Measurements from ENCODE around the gene PPP1R9B.

Gene PPP1R9B

GRCh38 chr17:50181591-50182560, 31.4 kb upstream of the PPP1R9B start:
- Histone ChIP-seq H3K9ac (ENCODE audit: insufficient read length, low read depth) (no peak overlapping the region), H3K9me3 (ENCODE audit: insufficient read depth, low read length) (no peaks in the 10 kb centered on the region), H3K4me1 (ENCODE audit: insufficient read depth, insufficient read length) (peaks cover 21% of the 10 kb centered on the region), H3K4me3 (ENCODE audit: insufficient read length, low read depth) (no peak overlapping the region), H3K36me3 (ENCODE audit: insufficient read depth, insufficient read length, low read length) (peaks cover 33% of the 10 kb centered on the region), H3K27me3 (ENCODE audit: insufficient read depth, insufficient read length) (no peaks in the 10 kb centered on the region)
- no peak for DNase-seq (ENCODE audit: low read depth, low spot score)
- no peak for TF ChIP-seq YY1 (IDR thresholded peaks at IDR 0.05; ENCODE audit: insufficient read depth, insufficient read length)

DNA sequence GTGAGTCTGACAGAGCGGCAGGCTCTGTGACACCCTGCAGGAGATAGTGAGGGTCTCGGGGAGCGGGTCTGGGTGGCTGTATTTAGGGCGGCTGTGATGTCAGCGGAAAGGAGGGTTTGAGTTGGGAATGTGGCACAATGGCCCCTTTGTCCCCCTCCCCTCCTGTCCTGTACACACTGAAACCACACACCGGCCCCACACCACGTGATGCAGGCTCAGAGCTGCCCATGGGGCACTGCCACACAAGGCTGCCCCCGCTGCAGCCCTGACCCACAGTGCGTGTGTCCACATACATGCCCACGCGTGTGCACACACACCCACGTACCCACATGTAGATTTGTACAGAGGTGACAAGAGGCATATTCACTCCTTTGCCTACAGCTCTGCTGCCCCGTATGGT, 30.7 kb upstream of the PPP1R9B start:
- no peaks in the 10 kb centered on the region for H3K27me3 ChIP-seq (ENCODE audit: insufficient read depth, insufficient read length)
- H3K9ac ChIP-seq (ENCODE audit: insufficient read length, low read depth) = peak overlapping the region; percentile 28
- H3K9me3 ChIP-seq (ENCODE audit: insufficient read depth, low read length) = no peaks in the 10 kb centered on the region
- no peak for DNase-seq (ENCODE audit: low read depth, low spot score)
- H3K4me3 ChIP-seq (ENCODE audit: insufficient read length, low read depth) = no peak overlapping the region
- peaks cover 21% of the 10 kb centered on the region for H3K4me1 ChIP-seq (ENCODE audit: insufficient read depth, insufficient read length)
- TF ChIP-seq ZNF274 (IDR thresholded peaks at IDR 0.05; ENCODE audit: low read depth, low read length) (no peak), YY1 (IDR thresholded peaks at IDR 0.05; ENCODE audit: insufficient read depth, insufficient read length) (no peak), SUZ12 (IDR thresholded peaks at IDR 0.05; ENCODE audit: extremely low read depth, insufficient read depth, insufficient read length) (no peak)
- H3K36me3 ChIP-seq (ENCODE audit: insufficient read depth, insufficient read length, low read length) = peaks cover 26% of the 10 kb centered on the region

GRCh38 chr17:50180620-50181019, 30.1 kb upstream of the PPP1R9B start:
- no peaks in the 10 kb centered on the region for H3K27me3 ChIP-seq (ENCODE audit: insufficient read depth, insufficient read length)
- H3K4me1 ChIP-seq (ENCODE audit: insufficient read depth, insufficient read length) = peaks cover 23% of the 10 kb centered on the region
- no peak for DNase-seq (ENCODE audit: low read depth, low spot score)
- peak overlapping the region; percentile 18 for H3K9ac ChIP-seq (ENCODE audit: insufficient read length, low read depth)
- peaks cover 21% of the 10 kb centered on the region for H3K36me3 ChIP-seq (ENCODE audit: insufficient read depth, insufficient read length, low read length)
- no peak for TF ChIP-seq ZNF274 (IDR thresholded peaks at IDR 0.05; ENCODE audit: low read depth, low read length)
- TF ChIP-seq YY1 (IDR thresholded peaks at IDR 0.05; ENCODE audit: insufficient read depth, insufficient read length) = no peak
- TF ChIP-seq SUZ12 (IDR thresholded peaks at IDR 0.05; ENCODE audit: extremely low read depth, insufficient read depth, insufficient read length) = no peak
- no peak overlapping the region for H3K4me3 ChIP-seq (ENCODE audit: insufficient read length, low read depth)
- no peaks in the 10 kb centered on the region for H3K9me3 ChIP-seq (ENCODE audit: insufficient read depth, low read length)

DNA sequence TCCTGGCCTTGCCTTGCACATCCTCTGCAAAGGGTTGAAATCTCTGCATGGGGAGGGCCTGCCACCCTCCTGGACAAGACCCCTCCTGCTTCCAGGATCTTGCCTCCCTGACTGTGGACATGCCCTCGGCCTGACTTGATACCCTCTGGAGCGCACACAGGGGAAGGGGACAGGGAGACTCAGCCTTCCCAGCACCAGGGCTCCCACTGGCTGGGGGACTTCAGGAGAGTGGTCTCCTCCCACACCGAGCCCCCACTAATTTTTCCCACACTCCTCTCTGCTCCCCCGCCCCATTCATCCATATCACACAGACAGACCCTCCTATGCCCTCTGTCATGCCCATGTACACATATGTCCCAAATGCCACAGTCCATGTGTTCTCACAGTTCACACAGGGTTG, 29.6 kb upstream of the PPP1R9B start:
- H3K27me3 ChIP-seq (ENCODE audit: insufficient read depth, insufficient read length) = no peaks in the 10 kb centered on the region
- H3K9ac ChIP-seq (ENCODE audit: insufficient read length, low read depth) = no peak overlapping the region
- H3K4me3 ChIP-seq (ENCODE audit: insufficient read length, low read depth) = no peak overlapping the region
- DNase-seq (ENCODE audit: low read depth, low spot score) = no peak
- H3K36me3 ChIP-seq (ENCODE audit: insufficient read depth, insufficient read length, low read length) = peaks cover 16% of the 10 kb centered on the region
- peaks cover 25% of the 10 kb centered on the region for H3K4me1 ChIP-seq (ENCODE audit: insufficient read depth, insufficient read length)
- no peaks in the 10 kb centered on the region for H3K9me3 ChIP-seq (ENCODE audit: insufficient read depth, low read length)
- TF ChIP-seq YY1 (IDR thresholded peaks at IDR 0.05; ENCODE audit: insufficient read depth, insufficient read length) (no peak), SUZ12 (IDR thresholded peaks at IDR 0.05; ENCODE audit: extremely low read depth, insufficient read depth, insufficient read length) (no peak), ZNF274 (IDR thresholded peaks at IDR 0.05; ENCODE audit: low read depth, low read length) (no peak)

DNA sequence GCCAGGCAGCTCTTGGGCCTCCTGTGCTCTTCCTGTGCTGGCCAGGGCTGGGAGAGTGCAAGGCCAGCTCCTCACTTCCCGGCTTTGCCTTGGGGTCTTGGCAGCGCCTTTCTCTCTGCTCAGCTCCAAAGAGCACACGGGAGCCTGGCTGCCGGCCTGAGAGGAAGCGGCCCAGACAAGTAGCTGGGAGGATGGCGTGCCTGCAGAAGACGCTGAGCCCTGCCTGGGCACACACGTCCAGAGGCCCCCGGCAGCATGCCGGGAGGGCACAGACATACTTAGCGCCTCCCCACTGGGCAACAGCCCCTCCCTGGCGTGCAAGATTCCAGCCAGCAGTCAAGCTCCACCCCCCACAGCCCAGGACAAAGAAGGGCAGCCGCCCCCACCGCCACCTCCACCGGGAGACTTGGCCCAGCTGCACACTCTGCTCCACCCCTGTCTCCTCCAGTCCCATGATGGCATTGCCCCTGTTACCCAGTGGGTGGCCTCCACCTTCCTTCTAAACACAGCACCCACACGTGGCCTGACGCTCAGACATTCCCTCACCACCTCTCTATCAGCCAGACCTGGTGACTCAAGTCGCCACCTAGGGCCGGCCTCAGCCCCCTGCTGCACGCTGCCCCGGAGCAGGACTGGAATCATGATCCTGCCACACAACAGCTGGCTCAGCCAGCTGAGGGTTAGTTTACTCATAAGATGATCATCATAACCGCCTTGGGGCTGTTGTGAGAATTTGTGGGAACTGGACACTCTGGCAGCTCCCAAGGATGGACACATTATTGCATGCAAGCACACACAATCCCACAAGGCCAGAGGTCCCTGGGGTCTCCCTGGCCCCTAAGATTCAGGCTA, 27.7 kb upstream of the PPP1R9B start:
- peaks cover 21% of the 10 kb centered on the region for H3K4me1 ChIP-seq (ENCODE audit: insufficient read depth, insufficient read length)

DNA sequence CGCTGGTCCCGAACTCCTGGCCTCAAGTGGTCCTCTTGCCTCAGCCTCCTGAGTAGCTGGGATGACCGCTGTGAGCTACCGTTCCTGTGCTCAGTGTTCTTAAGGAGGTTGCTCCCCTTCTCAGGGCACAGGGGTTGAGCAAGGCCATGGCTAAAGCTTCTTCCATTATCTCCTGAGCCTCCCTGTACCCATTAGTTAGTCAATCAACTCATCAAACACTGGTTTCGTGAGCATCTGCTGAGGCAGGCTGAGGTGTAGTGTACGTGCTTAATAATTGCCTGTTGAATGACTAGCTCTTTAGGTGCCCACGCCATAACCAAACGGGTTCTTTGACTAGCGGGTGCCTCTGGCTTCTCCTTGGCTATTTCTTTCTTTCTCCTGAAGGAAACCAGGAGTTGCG, 27.0 kb upstream of the PPP1R9B start:
- H3K4me3 ChIP-seq (ENCODE audit: insufficient read length, low read depth) = no peak overlapping the region
- DNase-seq (ENCODE audit: low read depth, low spot score) = no peak
- H3K27me3 ChIP-seq (ENCODE audit: insufficient read depth, insufficient read length) = no peaks in the 10 kb centered on the region
- TF ChIP-seq ZNF274 (IDR thresholded peaks at IDR 0.05; ENCODE audit: low read depth, low read length) (no peak), YY1 (IDR thresholded peaks at IDR 0.05; ENCODE audit: insufficient read depth, insufficient read length) (no peak), SUZ12 (IDR thresholded peaks at IDR 0.05; ENCODE audit: extremely low read depth, insufficient read depth, insufficient read length) (no peak)
- peak overlapping the region; percentile 79 for H3K9ac ChIP-seq (ENCODE audit: insufficient read length, low read depth)
- peaks cover 21% of the 10 kb centered on the region for H3K4me1 ChIP-seq (ENCODE audit: insufficient read depth, insufficient read length)
- H3K9me3 ChIP-seq (ENCODE audit: insufficient read depth, low read length) = no peaks in the 10 kb centered on the region
- peaks cover 2% of the 10 kb centered on the region for H3K36me3 ChIP-seq (ENCODE audit: insufficient read depth, insufficient read length, low read length)

More for the DNA sequence above, 27.7 kb upstream of the PPP1R9B start:
- peak; percentile 23 for DNase-seq (ENCODE audit: low read depth, low spot score)
- Histone ChIP-seq H3K4me3 (ENCODE audit: insufficient read length, low read depth) (peak overlapping the region; percentile 16), H3K9ac (ENCODE audit: insufficient read length, low read depth) (peak overlapping the region; percentile 79), H3K9me3 (ENCODE audit: insufficient read depth, low read length) (no peaks in the 10 kb centered on the region), H3K27me3 (ENCODE audit: insufficient read depth, insufficient read length) (no peaks in the 10 kb centered on the region), H3K36me3 (ENCODE audit: insufficient read depth, insufficient read length, low read length) (peaks cover 6% of the 10 kb centered on the region)
- no peak for TF ChIP-seq SUZ12 (IDR thresholded peaks at IDR 0.05; ENCODE audit: extremely low read depth, insufficient read depth, insufficient read length)
- TF ChIP-seq YY1 (IDR thresholded peaks at IDR 0.05; ENCODE audit: insufficient read depth, insufficient read length) = no peak
- TF ChIP-seq ZNF274 (IDR thresholded peaks at IDR 0.05; ENCODE audit: low read depth, low read length) = no peak

Measured in NT2/D1 (cell line).